Glomerular endothelial cell (primary cell): ENCODE data around the gene COL4A1. TPM values are rescaled to one million over a fixed set of nuclear protein-coding genes. Genes with fewer than 3 reads are reported as not detected.
"Not testable (repeated sequence)": the region's sequence is repeated elsewhere in the genome, so short reads cannot be mapped to it uniquely, and the experiment has no call there.

Experiments used
- DNase-seq: peaks from one replicate; pipeline ENCODE4 v3.0.0-alpha.2; 2011; ENCODE audit warnings: low read depth, low spot score; ENCODE audit errors: extremely low read depth
- total RNA-seq: library from RNA; depleted of rRNA; stranded (reverse); fragments of >200 nt; gene quantifications from 2 replicates; pipeline ENCODE4 v1.2.3, GENCODE V29; 2015

COL4A1 gene
- total RNA-seq, 1 donor from 2014 or later, result 4,558 TPM

- no peak for DNase-seq
These were observed 19.4 kb upstream of the COL4A1 start for GRCh38 chr13:110326263-110326904.

DNA sequence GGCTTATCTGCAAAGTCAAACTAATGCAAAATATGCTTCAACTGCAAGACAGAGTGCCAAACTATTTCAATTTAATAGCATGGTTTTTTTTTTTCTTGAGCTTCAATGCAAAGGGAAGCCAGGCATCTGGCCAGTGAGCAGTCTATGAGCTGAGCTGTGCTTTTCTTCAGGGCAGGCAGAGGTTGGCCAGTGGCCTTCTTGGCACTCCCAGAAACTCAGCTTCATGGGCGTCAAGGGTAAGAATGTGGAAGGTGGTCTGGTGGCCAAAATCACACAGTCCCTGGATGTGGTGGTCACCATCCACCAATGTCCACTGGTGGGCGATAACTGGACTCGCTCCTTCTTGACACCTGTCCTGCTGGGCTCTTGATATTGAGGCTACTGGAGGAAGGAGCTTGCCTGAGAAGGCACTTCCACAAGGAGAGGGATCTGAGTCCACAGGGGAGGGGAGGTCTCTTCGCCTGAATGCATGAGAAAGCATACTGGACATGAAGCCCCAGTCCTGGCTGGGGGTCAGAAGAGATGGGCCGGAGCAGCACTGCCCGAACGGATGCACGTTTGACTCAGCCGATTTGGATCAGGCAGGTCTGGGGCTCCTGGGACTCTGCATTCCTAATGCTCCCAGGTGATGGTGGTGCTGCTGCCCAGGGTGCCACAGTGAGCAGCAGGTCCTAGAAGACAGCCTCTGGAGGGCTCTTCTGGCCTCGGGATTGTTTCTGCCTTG lies 17.2 kb upstream of the COL4A1 start:
- no peak for DNase-seq

GRCh38 chr13:110323172-110323891 lies 16.4 kb upstream of the COL4A1 start:
- DNase-seq, result no peak

DNA sequence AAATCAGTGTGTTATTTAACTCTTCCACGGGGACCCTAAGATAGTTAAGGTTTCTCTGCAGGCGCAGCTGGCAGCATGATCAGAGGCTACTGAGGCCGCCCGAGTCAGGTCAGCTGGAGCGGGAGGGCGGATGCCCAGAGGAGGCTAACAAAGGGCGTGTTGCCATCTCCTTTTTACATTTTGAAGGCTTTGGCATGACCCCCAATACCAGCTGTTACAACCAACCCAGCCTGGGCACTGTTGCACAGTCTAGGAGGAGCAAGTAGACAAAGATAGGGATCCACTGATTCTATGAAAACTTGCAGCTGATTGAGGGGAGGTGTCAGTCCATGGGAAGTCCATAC lies 15.8 kb upstream of the COL4A1 start:
- no peak for DNase-seq

- DNase-seq, result no peak
These were observed 15.3 kb upstream of the COL4A1 start for GRCh38 chr13:110322126-110322827.

DNA sequence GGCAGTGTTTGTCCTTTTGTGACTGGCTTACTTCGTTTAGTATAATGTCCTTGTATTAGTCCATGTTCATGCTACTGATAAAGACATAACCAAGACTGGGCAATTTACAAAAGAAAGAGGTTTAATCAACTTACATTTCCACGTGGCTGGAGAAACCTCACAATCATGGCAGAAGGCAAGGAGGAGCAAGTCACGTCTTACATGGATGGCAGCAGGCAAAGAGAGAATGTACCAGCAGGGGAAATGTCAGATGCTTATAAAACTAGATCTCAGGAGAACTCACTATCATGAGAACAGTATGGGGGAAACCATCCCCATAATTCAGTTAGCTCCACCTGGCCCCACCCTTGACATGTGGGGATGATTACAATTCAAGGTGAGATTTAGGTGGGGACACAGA lies 14.6 kb upstream of the COL4A1 start:
- not testable (repeated sequence) for DNase-seq

- no peak for DNase-seq
These were observed 13.7 kb upstream of the COL4A1 start for GRCh38 chr13:110320645-110321044.

- DNase-seq, result peak; percentile 61
These were observed 13.0 kb upstream of the COL4A1 start for GRCh38 chr13:110319774-110320509.

DNA sequence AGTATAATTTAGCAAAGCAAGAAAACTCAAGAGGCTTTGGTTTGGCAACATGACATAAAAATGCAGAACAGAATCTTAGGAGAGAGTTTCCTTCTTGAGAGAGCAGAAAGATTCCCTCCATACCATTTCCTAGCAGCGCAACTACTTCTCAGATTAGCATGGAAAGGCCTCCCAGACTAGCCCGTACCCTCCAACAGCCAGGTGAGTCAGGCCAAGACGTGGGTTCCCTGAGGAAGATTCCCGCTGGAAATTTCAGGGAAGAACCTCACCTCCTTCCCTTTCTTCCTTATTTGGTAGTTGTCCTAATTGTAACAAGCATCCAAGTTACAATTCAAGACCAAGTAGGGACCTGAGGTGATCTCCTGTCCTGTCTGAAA lies 12.4 kb upstream of the COL4A1 start:
- no peak for DNase-seq

GRCh38 chr13:110318920-110319319 lies 12.0 kb upstream of the COL4A1 start:
- DNase-seq, result no peak

DNA sequence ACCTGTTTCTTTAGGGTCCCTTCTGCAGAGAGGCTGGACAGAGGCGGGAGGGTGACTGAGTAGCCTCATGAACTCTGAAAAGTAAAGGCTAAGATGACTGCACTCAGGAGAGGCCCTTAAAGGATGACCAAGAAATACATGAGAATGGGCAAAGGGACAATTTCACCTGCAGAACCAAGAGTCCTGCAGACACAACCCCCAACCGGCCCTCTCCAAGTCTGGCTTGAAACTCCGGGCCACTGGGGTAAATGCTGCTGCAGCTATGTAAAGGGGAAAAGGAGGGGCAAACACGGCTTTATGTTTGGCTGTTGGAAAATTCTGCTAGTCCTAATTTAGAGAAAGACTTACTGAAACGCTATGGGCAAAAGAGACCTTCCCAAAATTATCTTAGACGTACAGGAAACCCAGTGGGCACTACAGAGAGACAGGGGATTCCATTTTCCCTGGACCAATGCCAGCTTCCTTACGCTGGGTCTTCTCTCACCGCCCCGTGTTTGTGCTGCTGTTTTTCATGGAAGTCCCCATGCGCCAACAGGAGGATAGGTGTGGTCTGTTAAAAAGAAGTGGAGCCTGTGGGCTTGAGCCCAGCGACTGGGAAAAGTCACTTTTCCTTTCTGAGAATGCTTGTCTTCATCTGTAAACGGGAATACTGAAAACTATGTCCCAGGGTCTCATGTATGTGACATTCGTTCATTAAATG lies 10.7 kb upstream of the COL4A1 start:
- no peak for DNase-seq

GRCh38 chr13:110317093-110317492 lies 10.1 kb upstream of the COL4A1 start:
- DNase-seq, result no peak

- DNase-seq, result no peak
These were observed 9.2 kb upstream of the COL4A1 start for GRCh38 chr13:110316196-110316595.

GRCh38 chr13:110314516-110315245 lies 7.7 kb upstream of the COL4A1 start:
- no peak for DNase-seq

DNA sequence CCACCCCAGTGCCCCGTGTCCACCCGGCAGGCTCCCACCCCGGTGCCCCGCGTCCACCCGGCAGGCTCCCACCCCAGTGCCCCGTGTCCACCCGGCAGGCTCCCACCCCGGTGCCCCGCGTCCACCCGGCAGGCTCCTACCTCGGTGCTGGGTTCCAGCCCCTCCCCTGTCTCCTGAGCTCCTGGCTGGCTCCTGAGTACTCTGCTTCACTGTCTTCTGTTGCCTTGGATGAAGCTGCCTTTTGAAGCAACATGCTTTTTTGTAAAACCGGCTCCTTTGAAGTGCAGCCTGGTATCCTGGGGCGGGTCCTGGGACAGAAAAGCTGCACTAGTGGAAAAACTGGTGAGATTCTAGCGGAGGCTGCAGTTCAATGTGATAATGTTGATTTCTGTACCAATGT lies 6.8 kb upstream of the COL4A1 start:
- not testable (repeated sequence) for DNase-seq

GRCh38 chr13:110313261-110313660 lies 6.3 kb upstream of the COL4A1 start:
- not testable (repeated sequence) for DNase-seq

DNA sequence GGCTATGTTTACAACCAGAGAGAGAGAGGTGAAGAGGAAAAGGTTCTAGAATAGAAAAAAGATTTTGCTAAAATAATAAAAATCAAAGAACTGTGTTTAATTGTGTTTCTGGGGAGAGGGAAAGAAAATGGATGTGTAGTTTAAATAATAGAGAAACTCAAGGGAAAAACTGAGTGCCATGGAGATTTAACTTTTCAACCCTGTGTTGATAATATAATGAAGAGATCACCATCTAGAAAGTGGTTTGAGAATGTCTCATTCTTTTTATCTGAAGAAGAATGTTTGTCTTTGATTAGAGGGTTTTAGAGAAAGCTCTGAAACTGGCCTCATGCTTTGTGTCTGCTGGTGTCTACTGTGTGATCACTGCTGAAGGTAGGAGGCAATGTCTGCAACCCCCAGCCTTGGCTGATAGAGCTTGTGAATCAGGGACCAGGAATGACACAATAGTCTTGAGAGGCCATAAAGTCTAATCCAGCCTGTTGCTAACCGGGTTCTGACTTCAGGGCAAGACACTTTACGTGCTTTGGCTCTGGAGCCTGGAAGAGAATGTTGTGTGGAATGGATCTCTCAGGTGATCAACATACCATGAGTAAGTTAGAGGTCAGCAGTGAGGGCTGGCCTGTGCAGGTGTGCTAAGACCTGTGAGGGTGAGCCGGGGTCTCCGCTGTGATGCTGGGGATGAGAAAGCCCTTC lies 5.5 kb upstream of the COL4A1 start:
- DNase-seq, result no peak

GRCh38 chr13:110311443-110312338 lies 4.7 kb upstream of the COL4A1 start:
- no peak for DNase-seq
